IPS DF 4.7 (cell line): ENCODE data around the gene STK39.

Source experiments
- DNase-seq: peaks from one replicate; pipeline ENCODE4 v3.0.0-alpha.2; 2013; ENCODE audit warnings: low spot score; ENCODE audit errors: extremely low read depth

Gene STK39

DNA sequence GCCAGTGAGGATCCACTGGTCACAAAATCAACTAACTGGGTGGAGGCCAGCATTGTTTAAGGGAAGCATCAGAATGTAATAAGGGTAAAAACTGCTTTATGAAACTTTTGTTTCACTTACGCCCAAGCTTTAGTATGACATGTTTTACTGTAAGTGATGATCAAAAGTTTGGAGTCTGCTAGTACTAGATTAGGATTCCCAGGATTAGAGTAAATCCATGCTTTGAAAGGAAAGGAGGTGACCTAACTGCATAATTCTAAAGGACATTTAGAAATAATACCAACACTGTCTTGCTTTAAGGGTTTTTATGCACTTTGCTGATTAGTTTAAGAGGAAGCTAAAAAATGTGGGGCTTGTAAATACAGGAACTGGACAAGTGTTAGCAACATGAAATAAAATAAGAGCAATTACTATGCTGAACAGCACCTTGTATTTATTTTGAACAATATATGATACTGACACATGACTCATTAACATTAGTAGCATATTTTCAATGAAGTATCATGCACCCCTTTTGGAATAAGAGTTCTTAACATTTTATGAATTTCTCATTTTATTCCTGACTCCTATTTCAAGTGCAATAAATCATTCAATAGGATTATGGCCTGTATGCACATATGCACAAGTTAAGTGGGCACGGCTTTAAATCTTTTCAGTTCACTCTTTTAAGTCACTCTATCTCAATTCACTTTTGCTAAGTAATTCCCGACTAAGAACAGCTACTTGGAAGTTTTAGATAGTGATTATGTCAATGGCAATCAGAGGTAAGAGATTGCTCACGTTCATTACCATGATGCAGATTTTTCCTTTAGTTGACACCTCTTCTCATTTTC lies 62.5 kb downstream of the STK39 start:
- DNase-seq = no peak

DNA sequence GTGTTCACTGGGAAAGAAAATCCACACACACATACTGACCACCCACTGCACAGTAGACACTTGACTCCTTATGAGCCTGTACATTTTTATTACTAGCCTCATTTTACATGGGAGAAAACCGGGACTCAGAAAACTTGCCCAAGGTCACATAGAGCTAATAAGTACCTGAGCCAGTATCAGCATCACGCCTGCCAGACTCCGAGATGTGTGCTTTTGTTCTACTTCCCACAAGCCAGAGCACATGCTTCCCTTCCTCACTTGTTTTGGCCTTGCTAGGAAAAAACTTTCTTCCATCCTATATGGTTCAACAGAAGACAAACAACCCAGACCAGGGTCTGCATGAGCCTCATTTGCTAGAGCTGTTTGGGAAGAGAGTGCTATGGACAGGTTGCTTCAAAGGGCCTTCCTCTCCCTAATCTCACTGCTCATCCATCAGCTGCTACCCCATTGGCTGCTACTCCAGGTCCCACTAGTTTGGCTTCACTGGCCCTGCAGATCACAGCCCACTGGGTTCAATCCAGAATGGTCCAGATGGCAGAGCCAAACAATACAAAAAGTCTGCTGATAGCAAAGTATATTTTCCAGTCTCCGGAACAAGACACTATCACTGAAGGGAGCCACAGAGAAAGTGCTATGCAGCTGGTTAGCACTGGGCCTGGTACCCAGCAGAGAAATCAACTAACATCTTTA lies 63.9 kb downstream of the STK39 start:
- DNase-seq = no peak

DNA sequence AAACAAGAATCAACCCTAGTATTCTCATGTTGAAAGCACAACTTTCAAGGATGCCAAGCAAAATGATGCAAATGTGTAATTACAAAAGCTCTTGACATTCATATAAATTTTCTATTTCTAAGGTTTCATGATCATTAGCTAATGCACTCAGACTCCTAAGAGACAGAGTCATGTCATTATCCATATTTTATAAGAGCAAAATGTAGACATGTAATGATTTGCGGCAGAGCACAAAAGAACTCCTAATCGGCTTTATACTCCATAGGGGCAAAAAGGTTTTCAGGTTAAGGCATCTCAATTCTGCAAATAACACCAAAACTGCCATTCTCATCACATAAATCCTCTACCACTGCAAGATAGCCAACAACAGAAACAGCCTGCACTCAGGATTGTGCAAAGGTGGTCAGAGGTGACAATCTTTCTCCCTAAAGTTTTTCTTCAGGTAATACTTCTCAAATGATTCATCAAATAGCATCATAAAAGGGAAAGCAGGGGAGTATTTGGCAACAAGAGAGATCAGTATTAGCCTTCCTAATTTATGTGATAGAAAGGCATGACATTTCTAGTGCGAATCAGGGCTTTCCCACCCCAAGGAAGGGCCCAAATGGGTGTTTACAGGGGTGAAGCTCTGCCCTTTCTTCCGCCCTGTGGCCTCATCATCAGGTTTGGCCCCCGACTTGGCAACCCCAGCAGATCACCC lies 64.7 kb downstream of the STK39 start:
- no peak for DNase-seq

DNA sequence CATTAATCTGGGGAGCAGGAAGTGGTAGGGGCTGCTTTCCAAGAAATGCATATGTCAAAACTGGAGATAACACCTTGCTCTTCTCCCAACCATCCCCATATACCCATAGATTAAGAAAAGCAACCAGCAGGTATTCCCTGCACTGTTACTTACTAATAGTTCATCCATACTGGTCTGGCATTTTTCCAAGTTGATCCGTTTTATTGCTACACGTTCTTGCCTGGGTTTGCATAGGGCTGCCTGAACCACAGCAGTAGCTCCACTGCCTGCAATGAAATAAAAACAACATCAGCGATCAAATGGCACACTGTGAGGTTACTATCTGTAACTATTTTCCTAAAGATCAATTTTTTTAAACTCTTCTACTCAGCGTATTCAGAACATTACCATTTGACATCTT lies 65.6 kb downstream of the STK39 start:
- DNase-seq = no peak

DNA sequence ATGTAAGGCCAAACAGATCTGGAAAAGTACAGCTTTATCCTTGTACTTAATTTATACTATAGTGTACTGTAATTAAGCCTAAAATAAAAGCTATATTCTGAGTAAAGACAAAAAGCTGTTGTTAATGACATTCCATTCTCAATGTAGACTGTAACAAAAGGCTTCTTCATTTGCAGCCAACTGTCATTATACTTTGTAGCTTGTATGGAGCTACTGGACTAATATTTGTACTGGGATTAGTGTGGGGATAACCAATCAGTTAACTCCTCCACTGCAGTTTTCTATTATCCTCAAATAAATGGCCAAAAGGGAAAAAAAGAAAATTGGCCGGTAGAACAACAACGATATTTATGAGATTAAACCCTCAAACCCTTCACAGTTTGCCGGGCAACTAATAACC lies 66.5 kb downstream of the STK39 start:
- DNase-seq = no peak

DNA sequence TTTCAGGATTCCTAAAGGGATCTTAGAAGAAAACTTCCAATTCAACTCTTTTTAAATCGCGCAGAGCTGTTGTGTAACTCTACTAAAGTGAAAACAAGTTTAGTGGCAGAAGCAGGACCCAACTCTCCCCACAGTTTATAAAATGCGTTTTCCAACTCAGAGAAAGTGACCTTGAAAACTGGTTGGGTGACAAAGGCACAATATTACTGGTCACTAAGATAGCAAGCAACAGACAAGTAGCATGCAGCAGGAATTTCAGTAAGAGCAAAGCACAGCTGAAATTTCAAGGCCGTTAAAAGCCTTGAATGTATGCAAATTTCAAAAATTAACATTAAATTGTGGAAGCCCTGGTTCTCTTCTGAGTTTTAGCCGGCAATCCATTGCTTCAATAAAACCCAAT lies 66.9 kb downstream of the STK39 start:
- no peak for DNase-seq

DNA sequence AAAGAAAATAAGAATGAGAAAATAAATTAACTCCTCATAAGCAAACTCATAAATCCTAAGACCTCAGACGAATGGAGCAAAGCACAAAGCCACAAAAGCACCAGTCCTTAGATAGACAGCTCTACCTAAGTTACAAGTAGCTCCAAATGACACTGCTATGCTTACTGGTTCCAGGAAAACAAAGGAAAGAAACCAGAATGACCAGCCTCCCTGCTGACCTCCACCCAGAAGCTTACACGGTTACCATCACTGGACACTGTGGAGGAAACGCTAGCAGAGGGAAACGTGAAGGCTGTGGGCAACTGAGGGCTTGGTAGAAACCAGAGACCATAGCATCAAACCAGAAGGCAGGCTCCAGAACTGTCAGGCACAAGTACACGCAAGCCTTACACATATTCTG lies 67.8 kb downstream of the STK39 start:
- DNase-seq = no peak

DNA sequence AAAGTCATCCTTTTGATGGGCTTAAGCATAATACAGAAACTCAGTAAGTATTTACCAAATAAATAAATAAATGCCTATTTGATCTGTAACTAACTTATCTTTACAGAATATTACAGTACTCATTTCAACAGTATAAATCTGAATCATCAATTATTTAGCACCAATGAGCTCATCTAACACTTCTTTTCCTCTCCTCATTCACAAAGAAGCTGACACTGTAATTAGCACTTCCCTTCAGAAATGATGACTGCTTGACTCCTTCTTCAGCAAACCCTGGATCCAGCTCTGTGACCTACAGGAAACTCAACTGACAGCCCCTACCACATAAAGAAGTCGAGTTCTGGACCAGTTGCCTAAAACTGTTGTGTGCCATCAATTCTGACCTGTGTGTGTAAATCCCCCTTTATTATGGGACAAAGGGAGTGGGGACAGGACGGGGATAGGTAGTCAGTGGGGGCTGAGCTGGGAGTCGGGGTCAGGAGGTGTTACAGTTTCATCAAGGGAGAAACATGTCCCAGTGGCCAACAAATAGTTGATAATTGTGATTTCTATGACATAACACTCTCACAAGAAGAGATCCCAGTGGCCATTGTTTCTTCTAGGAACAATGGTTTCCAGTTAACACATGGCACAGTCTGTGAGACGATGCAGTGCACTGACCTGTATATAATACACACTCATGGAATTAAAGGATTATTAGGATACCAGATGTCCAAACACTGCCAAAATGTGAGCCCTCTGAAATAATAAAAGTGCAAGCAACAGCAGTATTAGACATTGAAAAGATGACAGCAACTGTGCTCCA lies 68.7 kb downstream of the STK39 start:
- no peak for DNase-seq

DNA sequence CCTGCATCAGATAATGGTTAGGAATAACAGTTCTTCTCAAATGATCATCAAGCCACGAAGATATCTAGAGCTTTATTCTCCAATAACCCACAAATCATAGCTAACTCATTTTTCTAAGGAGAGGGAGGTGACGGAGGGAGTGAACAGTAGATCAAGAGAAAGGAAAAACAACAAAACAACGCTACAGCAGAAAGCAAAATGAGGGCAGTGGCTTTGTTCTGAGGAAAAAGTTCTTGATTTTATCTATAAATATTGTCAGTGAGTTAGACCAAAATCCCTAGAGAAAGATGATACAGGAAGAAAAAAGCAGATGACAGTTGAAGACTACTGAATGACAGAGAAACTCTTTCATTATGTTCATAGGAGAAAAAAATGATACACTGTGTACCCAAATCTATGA lies 71.0 kb downstream of the STK39 start:
- no peak for DNase-seq

DNA sequence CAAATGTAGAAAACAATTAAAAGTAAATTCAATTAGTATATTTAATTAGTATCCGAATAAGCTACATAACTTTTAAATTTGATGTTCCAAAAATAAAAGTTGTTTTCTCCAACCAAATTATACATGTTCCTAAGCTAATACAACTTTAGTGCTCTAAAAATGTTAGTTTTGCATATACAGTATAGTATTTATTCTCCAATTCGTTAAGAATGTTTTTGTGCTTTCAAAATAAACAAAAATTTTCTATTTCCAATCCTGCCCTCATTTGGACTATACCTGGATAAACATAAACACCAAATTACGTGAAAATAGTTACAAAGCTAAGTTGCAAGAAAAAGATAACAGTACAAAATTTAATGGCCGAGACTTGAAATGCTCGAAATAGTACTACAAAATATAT lies 71.9 kb downstream of the STK39 start:
- DNase-seq = no peak

DNA sequence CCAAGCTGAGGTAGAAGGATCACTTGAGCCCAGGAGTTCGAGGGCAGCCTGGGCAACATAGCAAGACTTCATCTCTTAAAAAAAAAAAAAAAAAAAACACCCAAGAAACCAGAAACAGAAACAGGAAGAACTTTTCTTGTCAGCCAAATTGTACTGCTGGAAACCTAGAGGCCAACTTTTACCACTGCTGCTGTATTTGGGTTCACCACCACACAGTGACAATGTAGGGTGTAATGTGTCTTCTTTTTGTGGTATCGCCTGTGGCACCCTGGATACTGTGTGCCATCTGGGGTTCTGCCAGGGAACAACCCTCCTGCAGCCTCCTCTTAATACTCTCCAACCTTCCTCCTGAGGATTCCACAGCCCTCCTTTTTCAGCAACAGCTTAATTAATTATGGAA lies 72.6 kb downstream of the STK39 start:
- DNase-seq = no peak

DNA sequence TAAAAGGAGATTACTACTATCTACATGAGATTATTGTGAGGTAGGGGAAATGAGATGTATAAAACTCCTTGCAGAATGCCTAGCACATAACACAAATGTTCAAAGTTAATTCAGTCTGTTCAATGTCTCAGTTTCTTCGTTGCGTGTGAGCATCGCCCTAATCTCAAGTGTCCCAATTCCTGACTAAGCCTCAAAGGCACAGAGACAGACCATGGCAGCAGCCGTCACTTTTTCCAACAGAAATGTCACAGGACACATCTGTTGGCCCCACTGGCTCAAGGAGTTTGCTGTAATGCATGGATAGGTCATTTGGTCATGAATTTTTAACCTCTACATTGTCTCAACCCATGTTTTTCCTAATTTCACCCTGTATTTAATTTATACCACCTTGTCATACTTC lies 75.3 kb downstream of the STK39 start:
- DNase-seq = no peak

DNA sequence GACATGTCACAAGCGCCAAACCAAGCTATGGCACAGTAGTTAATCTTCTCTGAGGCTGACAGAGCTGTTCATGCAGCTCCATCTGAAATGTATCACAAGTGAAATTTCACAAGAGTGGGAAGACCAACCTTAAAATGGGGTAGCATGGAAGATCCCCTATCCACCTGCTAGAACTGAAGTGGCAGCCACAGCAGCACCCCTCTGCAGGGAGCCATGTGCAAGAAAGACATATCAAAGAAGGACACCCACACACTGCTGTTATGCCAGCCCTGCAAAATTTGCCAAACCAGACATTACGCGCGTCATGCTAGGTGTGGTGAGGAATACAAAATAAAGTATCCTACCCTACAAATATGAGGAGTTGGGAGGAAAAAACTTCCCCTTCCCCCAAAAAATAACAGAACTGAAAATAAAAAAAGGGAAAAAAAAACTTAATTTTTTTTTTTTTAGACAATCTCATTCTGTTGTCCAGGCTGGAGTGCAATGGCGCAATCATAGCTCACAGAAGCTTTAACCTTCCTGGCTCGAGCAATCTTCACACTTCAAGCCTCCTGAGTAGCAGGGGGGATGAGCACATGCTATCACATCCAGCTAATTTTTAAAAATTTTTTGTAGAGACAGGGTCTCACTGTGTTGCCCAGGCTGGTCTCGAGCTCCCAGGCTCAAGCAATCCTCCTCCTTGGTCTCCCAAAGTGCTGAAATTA lies 76.2 kb downstream of the STK39 start:
- DNase-seq = no peak

DNA sequence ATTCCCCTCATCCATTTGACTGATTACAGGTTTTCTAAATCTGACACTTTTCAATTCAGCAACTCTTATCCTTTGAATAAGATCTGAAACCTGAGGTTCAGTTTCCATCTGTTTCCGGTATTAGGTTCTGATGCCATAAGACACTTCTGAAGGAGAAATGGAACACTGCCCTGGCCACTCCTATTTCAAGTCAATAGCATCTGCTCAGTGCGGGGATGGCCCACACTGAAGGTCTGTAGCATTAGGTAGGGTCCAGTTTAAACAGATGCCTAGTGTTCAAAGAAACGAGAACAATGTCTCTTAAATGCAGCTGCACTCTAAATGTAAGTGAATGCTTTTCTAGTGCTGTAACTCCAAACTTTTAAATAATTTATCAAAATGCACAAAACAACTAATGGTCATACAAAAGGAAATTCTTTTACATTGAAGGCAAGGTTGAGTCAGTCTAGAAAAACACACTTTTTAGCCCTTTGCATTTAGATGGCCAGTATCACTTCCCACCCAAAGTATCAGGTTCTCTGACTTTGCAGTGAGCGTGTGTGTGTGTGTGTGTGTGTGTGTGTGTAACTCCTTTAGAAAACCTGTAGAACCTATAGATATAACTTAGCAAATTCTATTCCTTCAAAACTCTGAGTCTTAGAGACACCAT lies 78.2 kb downstream of the STK39 start:
- DNase-seq = no peak

DNA sequence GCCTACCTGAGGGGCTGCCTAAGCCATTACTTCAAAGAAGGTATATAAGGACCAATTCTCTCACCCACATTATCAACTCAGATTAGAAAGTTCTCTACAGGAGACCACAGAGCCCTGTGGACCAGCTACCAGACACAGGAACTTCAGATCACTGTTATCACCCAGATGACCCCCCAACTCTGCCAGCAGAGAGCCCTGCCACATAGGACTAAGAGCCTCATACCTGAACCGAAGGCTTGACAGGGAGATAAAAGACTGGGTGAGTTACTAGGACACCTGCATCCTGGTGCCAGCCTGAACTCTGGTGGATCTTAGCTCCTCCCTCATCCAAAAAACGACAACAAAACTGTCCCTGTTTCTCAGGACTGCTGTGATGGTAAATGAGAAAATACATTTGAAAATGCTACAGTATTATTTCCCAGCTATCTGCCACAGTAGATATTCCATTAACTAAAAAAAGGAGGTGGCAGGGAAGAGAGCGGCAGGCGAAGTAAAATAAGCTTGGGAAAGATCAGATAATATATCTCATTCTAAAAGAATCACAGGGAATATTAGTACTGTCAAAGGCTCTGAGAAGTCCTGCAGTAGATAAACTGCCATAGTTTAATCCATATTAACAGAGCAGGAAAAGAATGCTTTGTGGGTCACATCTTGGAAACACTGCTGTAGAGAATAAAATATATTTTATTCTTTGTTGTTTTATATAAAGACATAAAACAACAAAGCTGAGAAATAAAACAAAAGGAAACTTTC lies 79.7 kb downstream of the STK39 start:
- no peak for DNase-seq

DNA sequence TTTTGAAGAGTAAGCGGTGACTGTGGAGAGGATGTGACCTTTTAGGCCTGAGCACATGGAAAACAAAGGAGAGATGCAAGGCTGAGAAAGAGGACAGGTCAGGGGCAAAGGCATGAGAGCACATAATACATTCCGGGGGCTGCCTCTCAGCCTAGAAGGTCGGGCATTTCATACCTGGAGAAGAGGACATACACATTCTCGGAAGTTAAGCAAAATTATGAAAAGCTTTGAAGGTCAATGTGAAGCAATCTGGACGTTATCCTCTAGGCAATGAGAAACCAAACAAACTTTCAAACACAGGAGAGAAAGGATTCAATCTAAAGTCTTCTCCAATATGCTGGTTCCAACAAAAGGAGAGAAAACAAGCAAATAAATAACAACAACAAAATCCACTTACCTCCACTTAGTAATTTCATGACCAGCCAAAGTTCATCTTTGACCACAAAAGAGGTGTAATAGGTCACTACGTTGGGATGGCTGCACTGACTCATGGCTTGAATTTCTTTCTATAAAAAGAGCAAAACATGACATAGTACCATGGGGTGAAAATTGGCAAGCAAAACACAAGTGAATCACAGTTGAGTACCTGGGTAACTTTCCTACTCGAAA lies 80.4 kb downstream of the STK39 start:
- no peak for DNase-seq

DNA sequence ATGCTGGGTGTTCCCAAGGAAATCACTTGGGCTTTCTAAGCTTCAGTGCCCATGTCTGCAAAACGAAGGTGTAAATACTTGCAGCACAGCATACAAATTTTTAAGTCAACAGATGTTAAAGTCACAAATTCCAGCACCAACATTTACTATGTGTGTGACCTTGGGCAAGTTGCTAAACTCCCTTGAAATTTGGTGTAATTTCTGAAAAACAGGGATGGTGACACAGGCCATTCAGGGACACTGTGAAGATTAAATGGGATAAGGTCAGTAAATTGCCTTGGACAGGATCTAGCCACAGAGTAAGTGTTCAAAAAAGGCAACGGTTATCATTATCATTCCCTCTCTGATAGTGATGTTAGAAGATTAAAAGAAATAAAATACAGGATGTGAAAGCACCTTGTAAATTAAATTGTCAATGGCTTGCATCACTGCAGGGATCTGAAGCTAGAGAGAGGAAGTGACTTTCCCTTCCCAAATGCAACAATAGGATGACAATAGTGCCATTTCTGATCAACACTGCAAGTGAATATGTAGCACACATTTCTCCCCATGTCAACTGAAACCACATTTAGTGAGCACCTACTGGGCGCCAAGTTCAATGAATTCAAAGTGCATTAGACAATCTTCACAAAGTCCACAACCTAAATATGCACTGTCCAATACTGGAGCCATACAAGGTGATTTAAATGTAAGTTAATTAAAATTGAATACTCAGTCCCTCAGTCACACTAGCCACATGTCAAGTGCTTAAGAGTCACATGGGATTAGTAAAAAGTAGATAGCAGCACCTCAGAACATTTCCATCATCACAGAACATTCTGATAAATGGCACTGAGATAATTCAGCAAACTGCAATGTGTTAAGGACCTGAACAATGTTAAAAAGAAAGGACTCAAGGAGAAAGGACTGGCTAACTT lies 81.2 kb downstream of the STK39 start:
- DNase-seq = no peak

DNA sequence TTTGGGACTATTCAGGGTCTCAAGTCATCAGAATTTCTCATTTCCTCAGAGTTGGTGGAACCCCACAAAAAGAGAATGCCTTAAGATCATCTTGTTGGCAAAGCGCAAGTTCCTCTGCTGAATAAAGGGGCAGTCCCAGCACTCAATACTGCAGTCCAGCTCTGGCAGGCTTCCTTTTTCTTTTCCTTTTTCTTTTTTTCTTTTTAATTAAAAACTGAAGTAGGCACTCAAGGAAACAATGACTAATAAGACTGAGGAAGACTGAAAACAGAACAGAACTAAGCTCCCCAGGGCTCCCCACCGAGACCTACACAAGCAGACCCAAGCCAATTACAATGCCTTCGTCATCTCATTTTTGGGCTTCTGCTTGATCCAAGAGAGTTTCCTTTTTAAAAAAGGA lies 82.0 kb downstream of the STK39 start:
- DNase-seq = no peak
